Fibroblast of lung (primary cell): ENCODE data around the gene KIAA1958. TPM values are rescaled to one million over a fixed set of nuclear protein-coding genes. Genes with fewer than 3 reads are reported as not detected.

Source experiments
- DNase-seq, 2 donors: peaks; one replicate each; pipeline versions ENCODE4 v3.0.0 to v3.0.0-alpha.2; 2010; ENCODE audit warnings: low read depth in 2 of 2
- H2AFZ ChIP-seq: 2 replicates; pipeline ENCODE4 v1.5.1; 2012; ENCODE audit warnings: low read length, control low read depth, inconsistent platforms
- H3K27ac ChIP-seq: 2 replicates; pipeline ENCODE4 v1.5.1; 2011; ENCODE audit warnings: low read length, control low read depth; ENCODE audit not compliant: insufficient read depth
- H3K27me3 ChIP-seq: 2 replicates; pipeline ENCODE4 v1.5.1; 2011; ENCODE audit warnings: mild to moderate bottlenecking, low read length; ENCODE audit not compliant: control insufficient read depth, insufficient read depth
- H3K36me3 ChIP-seq: 2 replicates; pipeline ENCODE4 v1.5.1; 2011; ENCODE audit warnings: low read length; ENCODE audit not compliant: control insufficient read depth, insufficient read depth
- H3K4me1 ChIP-seq: 2 replicates; pipeline ENCODE4 v1.5.1; 2011; ENCODE audit warnings: low read length; ENCODE audit not compliant: control insufficient read depth, insufficient read depth; ENCODE audit errors: extremely low read depth
- H3K4me2 ChIP-seq: 2 replicates; pipeline ENCODE4 v1.5.1; 2011; ENCODE audit warnings: low read length, control low read depth; ENCODE audit not compliant: insufficient read depth; ENCODE audit errors: extremely low read depth
- H3K4me3 ChIP-seq, 4 experiments: fragments of 200-600 bp in 1 of 4; sonication (generic) in 1 of 4; replicated peaks in 1 of 4; 2 replicates each; pipeline ENCODE4 v1.5.1; 2011 to 2016; ENCODE audit warnings: low read length in 4 of 4, low read depth in 3 of 4, mild to moderate bottlenecking in 3 of 4, control low read depth in 2 of 4, inconsistent platforms in 1 of 4, mixed read lengths in 1 of 4; ENCODE audit not compliant: insufficient read depth in 1 of 4; ENCODE audit errors: control extremely low read depth in 1 of 4
- H3K79me2 ChIP-seq: 2 replicates; pipeline ENCODE4 v1.5.1; 2012; ENCODE audit warnings: mild to moderate bottlenecking, low read length, inconsistent platforms; ENCODE audit not compliant: control insufficient read depth, insufficient read depth
- H3K9ac ChIP-seq: 2 replicates; pipeline ENCODE4 v1.5.1; 2011; ENCODE audit warnings: mild to moderate bottlenecking, low read length, control low read depth; ENCODE audit not compliant: insufficient read depth
- H3K9me3 ChIP-seq: 2 replicates; pipeline ENCODE4 v1.5.1; 2012; ENCODE audit warnings: low read depth, low read length; ENCODE audit not compliant: control insufficient read depth, insufficient read depth
- H4K20me1 ChIP-seq: 2 replicates; pipeline ENCODE4 v1.5.1; 2011; ENCODE audit warnings: low read length; ENCODE audit not compliant: control insufficient read depth, insufficient read depth; ENCODE audit errors: extremely low read depth
- CTCF ChIP-seq, 2 donors: IDR thresholded peaks in 1 of 2; conservative IDR thresholded peaks in 1 of 2; 1 replicate in 1 of 2; 2 replicates in 1 of 2; pipeline ENCODE4 v1.5.1; 2011 to 2012; ENCODE audit warnings: low read length in 2 of 2, control low read depth in 1 of 2, inconsistent platforms in 1 of 2, low read depth in 1 of 2, mild to moderate bottlenecking in 1 of 2
- EZH2 ChIP-seq: IDR thresholded peaks from 2 replicates; pipeline ENCODE4 v1.5.1; 2012; ENCODE audit warnings: low read length, control low read depth, mild to moderate bottlenecking; ENCODE audit errors: missing control alignments
- polyA minus RNA-seq: library from RNA; depleted of rRNA, polyadenylated mRNA; stranded (reverse); fragments of >200 nt; gene quantifications from 2 replicates; pipeline ENCODE4 v1.2.3, GENCODE V29; 2011; ENCODE audit warnings: low replicate concordance
- polyA plus RNA-seq, 2 donors: library from polyadenylated mRNA; depleted of rRNA in 1 of 2; stranded (reverse) in 1 of 2; unstranded in 1 of 2; fragments of >200 nt; gene quantifications; 2 replicates each; pipeline ENCODE4 v1.2.1, GENCODE V29; 2011 to 2012; ENCODE audit warnings: missing spikeins in 1 of 2
- total RNA-seq: library from RNA; depleted of rRNA; stranded (reverse); fragments of >200 nt; gene quantifications from 2 replicates; pipeline ENCODE4 v1.2.1, GENCODE V29; 2014

The KIAA1958 gene
- total RNA-seq: 2.1 and 3.0 TPM in 2 replicates
- polyA plus RNA-seq: 0.75 and 1.1 TPM in 2 replicates
- polyA plus RNA-seq (2012): 0.56 and 0.58 TPM in 2 replicates
- 4.6 and 5.6 TPM in 2 replicates for polyA minus RNA-seq

GRCh38 chr9:112486221-112487007 lies at the start of gene KIAA1958:
Gene KIAA1958 (plus strand): TSS chr9:112486827. CDS start chr9:112574081, 87,254 bp downstream.
- Histone ChIP-seq H3K4me3 (peak within 1 kb of the TSS; percentile 65 to 85 (median 78)), H3K4me2 (peak within 1 kb of the TSS; percentile 98), H3K36me3 (no peaks in the 10 kb centered on the region), H3K9me3 (no peaks in the 10 kb centered on the region), H3K9ac (peak within 1 kb of the TSS; percentile 65), H3K27me3 (no peaks in the 10 kb centered on the region), H4K20me1 (no peaks in the 10 kb centered on the region), H3K79me2 (no peaks in the 10 kb centered on the region), H3K27ac (peak within 1 kb of the TSS; percentile 64), H3K4me1 (no peaks in the 10 kb centered on the region), H2AFZ (peak within 1 kb of the TSS; percentile 95)
- TF ChIP-seq EZH2 (no peak), CTCF (conservative IDR thresholded peaks at IDR 0.05 in 1 of 2, IDR thresholded peaks at IDR 0.05 in 1 of 2; ENCODE audit: low read depth in 1 of 2, low read length in 2 of 2) (no peak)
- DNase-seq: peak; percentile 71 to 82

- no peaks in the 10 kb centered on the region for H4K20me1 ChIP-seq
- no peaks in the 10 kb centered on the region for H3K9me3 ChIP-seq
- H3K4me2 ChIP-seq: no peak overlapping the region
- H3K4me1 ChIP-seq: no peaks in the 10 kb centered on the region
- H3K79me2 ChIP-seq: no peaks in the 10 kb centered on the region
- H3K4me3 ChIP-seq: no peak overlapping the region
- no peak overlapping the region for H3K9ac ChIP-seq
- no peak for DNase-seq
- no peaks in the 10 kb centered on the region for H3K27me3 ChIP-seq
- H2AFZ ChIP-seq: no peak overlapping the region
- H3K27ac ChIP-seq: no peak overlapping the region
- H3K36me3 ChIP-seq: no peaks in the 10 kb centered on the region
- TF ChIP-seq EZH2 (no peak), CTCF (conservative IDR thresholded peaks at IDR 0.05 in 1 of 2, IDR thresholded peaks at IDR 0.05 in 1 of 2; ENCODE audit: low read depth in 1 of 2, low read length in 2 of 2) (no peak)
Measured at GRCh38 chr9:112437406-112437805, 49.2 kb upstream of the KIAA1958 start.

GRCh38 chr9:112439171-112439570 lies 47.5 kb upstream of the KIAA1958 start:
- H3K27ac ChIP-seq: no peak overlapping the region
- H3K4me2 ChIP-seq: no peak overlapping the region
- peaks cover 1% of the 10 kb centered on the region for H3K36me3 ChIP-seq
- H2AFZ ChIP-seq: no peak overlapping the region
- DNase-seq: no peak
- H3K9ac ChIP-seq: no peak overlapping the region
- H3K27me3 ChIP-seq: no peaks in the 10 kb centered on the region
- no peaks in the 10 kb centered on the region for H3K9me3 ChIP-seq
- H3K79me2 ChIP-seq: no peaks in the 10 kb centered on the region
- no peaks in the 10 kb centered on the region for H4K20me1 ChIP-seq
- no peak overlapping the region for H3K4me3 ChIP-seq
- no peak for TF ChIP-seq EZH2
- no peak for TF ChIP-seq CTCF (conservative IDR thresholded peaks at IDR 0.05 in 1 of 2, IDR thresholded peaks at IDR 0.05 in 1 of 2; ENCODE audit: low read depth in 1 of 2, low read length in 2 of 2)
- H3K4me1 ChIP-seq: no peaks in the 10 kb centered on the region
